Glomerular visceral epithelial cell (primary cell): Measurements from ENCODE around the gene INTS7.
"Not testable (repeated sequence)": the region's sequence is repeated elsewhere in the genome, so short reads cannot be mapped to it uniquely, and the experiment has no call there.

Source experiments
- DNase-seq: peaks from one replicate; pipeline ENCODE4 v3.0.0-alpha.2; 2016; ENCODE audit errors: extremely low spot score

INTS7 gene

DNA sequence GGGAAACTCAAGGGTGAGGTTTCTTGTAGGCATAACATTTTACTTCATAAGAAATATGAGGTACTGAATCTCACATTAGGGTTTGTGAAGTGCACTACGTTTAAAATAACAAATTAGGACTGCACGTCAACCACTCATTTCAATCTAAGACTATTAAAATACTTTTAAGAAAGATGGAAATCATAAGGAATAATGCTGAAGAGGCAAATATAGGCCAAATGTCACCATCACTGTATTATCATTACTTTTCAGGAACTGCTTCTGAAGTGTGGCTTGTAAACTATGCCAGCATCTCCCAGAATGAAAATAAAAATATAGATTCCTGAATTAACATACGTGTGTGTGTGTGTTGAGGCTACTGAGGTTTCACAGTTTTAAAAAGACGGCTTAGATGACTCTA lies 56.8 kb downstream of the INTS7 start:
- no peak for DNase-seq

DNA sequence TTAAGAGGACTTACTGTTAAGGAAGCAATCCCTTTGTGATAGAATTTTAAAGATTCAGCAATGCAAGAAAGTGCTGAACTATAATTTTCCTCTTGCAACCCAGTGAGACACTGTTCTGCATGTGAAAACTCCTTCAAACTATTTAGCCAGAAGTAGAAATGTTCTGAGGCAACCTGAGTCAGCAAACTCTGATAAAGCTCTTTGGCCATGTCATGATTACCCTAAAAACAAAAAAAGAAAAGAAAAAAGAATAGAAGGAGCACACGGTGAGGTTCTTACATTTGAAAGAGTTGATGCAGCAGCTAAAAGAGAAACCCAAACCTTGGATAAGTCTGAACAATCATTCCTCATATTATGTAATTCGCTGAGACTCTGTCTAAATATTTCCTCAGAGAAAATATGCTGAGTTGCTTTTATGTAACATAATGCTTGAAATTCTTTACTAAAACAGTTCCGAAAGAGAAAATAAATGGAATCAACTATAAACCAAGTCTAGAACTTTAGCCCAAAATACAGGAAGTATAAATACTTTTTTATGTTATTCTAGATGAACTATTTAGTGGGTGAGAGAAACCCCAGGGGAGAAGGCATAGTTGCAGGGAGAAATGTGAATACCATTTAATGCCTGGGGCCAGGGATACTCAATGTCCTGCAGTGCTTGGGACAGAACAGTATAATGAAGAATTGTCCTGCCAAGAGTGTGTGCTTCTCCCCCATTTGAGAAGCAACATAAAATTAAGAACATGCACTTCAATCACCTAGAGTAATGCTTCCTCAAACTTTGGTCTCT lies 60.0 kb downstream of the INTS7 start:
- DNase-seq = no peak

- no peak for DNase-seq
Observed at GRCh38 chr1:211973541-211973940, 61.8 kb downstream of the INTS7 start.

DNA sequence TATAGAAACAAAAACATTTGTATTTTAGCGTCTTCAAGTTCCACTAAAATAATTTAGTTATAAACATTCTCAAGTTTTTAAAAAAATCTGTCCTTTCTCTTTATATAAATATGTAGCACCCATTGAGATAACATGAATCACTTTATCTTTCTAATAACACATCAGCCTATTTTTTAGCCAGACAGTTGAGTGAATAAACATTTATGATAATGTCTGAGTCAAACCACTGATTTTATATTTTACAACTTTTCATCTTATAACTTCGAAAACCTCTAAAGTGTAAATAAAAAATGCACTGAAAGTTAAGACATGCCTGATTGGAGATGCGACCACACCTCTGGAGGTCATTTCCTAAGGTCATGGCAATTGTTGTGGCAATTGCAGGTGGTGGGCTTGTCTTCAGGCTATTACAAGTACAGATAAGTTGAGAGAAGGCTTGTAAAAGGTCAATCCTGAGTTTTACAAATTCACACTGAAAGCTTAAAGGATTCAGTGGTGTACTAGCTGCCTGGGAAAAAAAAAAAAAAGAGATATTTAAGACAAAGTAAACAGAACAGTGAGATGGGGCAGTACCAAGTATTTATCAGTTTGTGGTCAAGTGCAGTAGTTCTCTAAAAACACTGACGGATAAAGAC lies 67.0 kb downstream of the INTS7 start:
- DNase-seq = no peak

DNA sequence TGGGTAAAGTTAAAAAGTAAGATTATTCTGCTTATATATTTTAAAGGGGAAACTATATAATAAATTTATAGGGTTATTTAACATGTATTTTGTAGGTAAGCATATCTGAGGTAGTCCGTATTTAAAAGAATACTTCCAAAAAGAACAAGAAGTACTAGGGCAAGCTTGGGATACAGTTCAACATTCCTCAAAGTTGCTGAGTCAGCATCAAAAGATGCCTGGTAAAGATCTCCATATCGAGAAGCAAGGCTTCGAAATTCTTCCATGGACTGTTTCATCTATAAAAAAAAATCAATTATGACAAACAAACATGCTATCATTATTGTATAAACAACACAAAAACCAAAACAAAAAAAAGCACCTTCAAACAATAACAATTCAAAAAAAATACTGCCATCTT lies 67.7 kb downstream of the INTS7 start:
- no peak for DNase-seq

- no peak for DNase-seq
Observed at GRCh38 chr1:211965108-211965805, 70.1 kb downstream of the INTS7 start.

- no peak for DNase-seq
Observed at GRCh38 chr1:211959680-211960079, 75.7 kb downstream of the INTS7 start.

- DNase-seq = no peak
Observed at GRCh38 chr1:211959221-211959620, 76.1 kb downstream of the INTS7 start.

DNA sequence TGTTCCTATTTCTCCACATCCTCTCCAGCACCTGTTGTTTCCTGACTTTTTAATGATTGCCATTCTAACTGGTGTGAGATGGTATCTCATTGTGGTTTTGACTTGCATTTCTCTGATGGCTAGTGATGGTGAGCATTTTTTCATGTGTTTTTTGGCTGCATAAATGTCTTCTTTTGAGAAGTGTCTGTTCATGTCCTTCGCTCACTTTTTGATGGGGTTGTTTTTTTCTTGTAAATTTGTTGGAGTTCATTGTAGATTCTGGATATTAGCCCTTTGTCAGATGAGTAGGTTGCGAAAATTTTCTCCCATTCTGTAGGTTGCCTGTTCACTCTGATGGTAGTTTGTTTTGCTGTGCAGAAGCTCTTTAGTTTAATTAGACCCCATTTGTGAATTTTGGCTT lies 81.3 kb downstream of the INTS7 start:
- DNase-seq = not testable (repeated sequence)

DNA sequence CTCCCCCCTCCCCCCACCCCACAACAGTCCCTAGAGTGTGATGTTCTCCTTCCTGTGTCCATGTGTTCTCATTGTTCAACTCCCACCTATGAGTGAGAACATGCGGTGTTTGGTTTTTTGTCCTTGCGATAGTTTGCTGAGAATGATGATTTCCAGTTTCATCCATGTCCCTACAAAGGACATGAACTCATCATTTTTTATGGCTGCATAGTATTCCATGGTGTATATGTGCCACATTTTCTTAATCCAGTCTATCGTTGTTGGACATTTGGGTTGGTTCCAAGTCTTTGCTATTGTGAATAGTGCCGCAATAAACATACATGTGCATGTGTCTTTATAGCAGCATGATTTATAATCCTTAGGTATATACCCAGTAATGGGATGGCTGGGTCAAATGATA lies 81.8 kb downstream of the INTS7 start:
- DNase-seq = not testable (repeated sequence)

- no peak for DNase-seq
Observed at GRCh38 chr1:211952299-211952698, 83.1 kb downstream of the INTS7 start.

GRCh38 chr1:211951856-211952255 lies 83.5 kb downstream of the INTS7 start:
- peak; percentile 71 for DNase-seq

- DNase-seq = no peak
Observed at GRCh38 chr1:211948377-211948776, 87.0 kb downstream of the INTS7 start.

DNA sequence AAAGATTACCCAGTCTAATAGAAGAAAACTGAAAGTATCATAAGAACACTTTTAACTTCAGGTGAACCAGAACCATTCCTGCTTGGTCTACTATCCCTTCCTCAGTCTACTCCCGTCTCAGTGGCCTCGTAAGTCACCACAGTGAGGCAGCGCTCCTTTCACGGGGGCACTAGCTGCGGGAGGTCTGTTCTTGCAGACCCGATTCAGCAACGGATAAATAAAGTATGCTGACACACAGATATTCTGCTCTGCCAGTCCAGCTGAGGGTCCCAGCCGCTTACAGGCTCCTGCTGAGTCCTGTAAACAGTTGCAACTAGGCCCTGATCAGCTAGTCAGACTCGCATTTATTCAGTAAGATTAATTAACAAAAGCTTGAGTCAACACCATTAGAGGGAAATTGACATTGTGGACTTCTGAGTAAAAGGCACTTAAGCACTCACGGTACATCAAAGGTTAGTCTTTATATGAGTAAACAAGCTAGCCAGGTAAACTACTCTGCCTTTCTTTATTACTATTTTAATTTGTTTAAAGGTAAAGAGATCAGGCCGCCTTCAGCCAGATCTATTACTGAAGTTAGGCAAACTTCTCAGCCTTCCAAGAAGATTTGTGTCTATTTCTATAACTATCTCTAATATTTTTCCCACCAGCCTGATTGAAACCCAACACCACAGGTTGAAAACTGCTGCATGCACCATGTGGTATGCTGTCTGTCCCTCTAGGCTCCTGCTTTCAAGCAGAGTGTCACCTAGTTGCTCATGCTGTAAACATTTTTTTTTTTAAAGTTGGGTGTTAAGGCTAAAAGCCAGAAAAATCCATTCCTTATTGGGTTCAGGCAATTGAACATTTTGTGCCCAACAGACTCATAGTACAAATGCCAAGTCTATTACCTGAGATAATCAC lies 87.7 kb downstream of the INTS7 start:
- DNase-seq = no peak

DNA sequence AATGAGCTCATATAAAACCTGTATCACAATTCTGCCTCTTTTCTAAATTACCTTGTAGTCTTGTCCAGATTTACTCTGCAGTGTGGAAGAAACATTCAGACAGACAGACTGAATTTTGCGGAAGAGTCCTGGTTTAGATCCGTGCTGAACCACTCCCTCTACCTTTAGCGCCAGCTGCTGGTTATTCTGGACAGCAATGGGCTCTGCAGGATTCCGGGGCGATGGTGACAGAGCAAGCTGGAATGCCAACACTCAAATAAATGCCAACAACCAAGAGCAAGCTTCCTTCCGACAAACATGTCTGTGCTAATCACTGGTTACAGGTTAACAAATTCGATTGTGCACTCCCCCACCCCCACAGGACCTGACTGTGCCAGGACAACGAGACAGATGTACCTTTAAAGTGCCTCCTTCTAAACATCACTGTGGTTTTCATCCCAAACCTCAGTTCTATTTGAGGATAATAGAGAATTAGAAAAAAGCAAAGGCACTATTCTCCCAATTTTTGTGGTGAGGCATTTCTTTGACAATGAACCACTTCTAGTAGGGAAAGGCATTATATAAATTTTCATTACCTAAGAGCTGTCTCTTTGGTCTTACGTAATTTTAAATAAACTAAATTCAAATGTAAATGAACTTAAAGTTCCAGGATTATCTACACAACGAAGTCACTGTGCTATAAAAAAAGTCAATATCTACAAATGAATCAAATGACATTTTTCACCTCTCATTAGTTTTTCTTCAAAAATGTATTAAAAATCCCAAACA lies 90.4 kb downstream of the INTS7 start:
- peak; percentile 82 for DNase-seq

- no peak for DNase-seq
Observed at GRCh38 chr1:211942583-211942982, 92.8 kb downstream of the INTS7 start.

DNA sequence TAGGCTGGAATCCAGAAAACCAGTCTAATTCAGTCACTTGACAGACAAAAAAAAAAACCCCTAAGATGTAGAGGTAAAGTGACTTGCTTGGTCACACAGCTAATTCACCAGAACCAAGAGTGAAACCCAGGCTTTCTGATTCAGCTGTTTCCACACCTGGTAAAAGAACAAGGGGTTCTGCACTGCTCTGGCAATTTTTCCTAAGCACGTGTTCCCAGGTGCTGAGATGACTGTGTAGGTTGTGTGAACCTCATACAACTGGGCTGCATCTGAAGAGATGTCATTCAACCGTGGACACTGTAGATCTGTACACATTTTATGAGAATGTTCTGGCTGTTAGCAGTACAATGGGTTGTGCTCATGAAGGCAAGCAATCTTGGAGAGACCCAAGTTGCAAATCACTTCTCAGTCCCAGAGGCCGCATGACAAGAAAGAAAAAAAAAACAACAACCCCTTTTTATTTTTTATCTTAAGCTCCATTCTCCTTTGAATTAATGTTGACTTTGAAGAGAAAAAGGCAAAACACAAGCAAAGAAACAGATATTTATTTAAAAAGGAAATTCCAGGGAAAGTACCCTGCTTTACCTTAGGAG lies 95.4 kb downstream of the INTS7 start:
- DNase-seq = no peak

- DNase-seq = no peak
Observed at GRCh38 chr1:211938561-211938997, 96.8 kb downstream of the INTS7 start.

GRCh38 chr1:211937422-211937821 lies 97.9 kb downstream of the INTS7 start:
- DNase-seq = not testable (repeated sequence)

DNA sequence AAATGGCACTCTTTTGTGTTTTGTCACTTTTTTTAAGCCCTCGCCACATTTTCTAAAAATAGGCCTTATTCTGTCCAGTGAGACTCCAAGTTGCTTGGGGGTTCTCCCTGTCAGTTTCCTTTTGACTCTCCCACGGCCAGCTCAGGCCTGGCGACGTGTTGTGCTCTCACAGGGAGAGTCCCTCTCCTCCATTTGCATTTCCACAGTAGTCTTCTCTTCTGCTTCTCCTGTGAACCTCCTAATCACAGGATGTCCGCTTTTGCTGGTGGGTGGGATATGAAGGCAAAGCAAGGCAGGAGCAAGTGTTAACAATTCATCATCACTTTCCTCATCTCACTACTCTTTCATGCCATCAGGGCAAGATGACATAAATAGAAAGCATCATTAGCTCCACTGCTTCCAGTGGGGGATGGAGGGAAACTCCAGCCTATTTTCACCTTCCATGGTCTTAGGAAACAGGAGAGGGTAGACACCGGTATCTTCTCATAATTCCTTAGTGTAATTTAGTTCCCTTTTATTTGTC lies 99.8 kb downstream of the INTS7 start:
- DNase-seq = no peak
